Measurements from ENCODE around the gene TSKU.

GRCh38 chr11:76792505-76793264 is 9.5 kb downstream of the TSKU start:
- TF ChIP-seq CTCF (IDR thresholded peaks at IDR 0.05; ENCODE audit: borderline replicate concordance, extremely low read depth, low read length, poor library complexity, severe bottlenecking) (no peak), EZH2 (IDR thresholded peaks at IDR 0.05; ENCODE audit: borderline replicate concordance, low read depth, low read length, severe bottlenecking) (no peak)
